Measurements from ENCODE around the gene RPS6KA5.

DNA sequence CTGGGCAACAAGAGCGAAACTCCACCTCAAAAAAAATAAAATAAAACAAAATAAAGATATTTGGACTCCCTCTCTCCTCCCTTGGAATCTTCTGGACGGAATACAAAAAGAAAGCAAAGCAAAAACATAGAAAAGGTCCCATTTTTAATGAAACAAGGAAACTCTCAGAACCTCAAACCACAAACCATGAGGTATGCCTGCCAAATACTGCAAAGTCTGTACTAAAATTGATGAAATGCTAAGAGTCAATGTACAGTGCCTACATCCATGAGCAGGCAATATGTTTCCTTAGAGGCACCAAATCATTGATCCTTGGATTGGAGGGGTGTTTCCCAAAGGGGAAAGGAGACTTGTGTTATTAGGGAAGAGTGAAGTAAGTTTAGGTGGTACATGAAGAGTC lies 8.2 kb upstream of the RPS6KA5 start:
- TF ChIP-seq, protein P1, sequence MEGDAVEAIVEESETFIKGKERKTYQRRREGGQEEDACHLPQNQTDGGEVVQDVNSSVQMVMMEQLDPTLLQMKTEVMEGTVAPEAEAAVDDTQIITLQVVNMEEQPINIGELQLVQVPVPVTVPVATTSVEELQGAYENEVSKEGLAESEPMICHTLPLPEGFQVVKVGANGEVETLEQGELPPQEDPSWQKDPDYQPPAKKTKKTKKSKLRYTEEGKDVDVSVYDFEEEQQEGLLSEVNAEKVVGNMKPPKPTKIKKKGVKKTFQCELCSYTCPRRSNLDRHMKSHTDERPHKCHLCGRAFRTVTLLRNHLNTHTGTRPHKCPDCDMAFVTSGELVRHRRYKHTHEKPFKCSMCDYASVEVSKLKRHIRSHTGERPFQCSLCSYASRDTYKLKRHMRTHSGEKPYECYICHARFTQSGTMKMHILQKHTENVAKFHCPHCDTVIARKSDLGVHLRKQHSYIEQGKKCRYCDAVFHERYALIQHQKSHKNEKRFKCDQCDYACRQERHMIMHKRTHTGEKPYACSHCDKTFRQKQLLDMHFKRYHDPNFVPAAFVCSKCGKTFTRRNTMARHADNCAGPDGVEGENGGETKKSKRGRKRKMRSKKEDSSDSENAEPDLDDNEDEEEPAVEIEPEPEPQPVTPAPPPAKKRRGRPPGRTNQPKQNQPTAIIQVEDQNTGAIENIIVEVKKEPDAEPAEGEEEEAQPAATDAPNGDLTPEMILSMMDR (IDR thresholded peaks at IDR 0.05), result no peak
- no peak for TF ChIP-seq POLR2A (IDR thresholded peaks at IDR 0.05; ENCODE audit: low read length)
- TF ChIP-seq, protein P2, sequence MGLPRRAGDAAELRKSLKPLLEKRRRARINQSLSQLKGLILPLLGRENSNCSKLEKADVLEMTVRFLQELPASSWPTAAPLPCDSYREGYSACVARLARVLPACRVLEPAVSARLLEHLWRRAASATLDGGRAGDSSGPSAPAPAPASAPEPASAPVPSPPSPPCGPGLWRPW (IDR thresholded peaks at IDR 0.05), result no peak
- no peak for TF ChIP-seq ESRRA (IDR thresholded peaks at IDR 0.05; ENCODE audit: borderline replicate concordance, low read length)
- TF ChIP-seq, protein P3, sequence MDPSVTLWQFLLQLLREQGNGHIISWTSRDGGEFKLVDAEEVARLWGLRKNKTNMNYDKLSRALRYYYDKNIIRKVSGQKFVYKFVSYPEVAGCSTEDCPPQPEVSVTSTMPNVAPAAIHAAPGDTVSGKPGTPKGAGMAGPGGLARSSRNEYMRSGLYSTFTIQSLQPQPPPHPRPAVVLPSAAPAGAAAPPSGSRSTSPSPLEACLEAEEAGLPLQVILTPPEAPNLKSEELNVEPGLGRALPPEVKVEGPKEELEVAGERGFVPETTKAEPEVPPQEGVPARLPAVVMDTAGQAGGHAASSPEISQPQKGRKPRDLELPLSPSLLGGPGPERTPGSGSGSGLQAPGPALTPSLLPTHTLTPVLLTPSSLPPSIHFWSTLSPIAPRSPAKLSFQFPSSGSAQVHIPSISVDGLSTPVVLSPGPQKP (IDR thresholded peaks at IDR 0.05; ENCODE audit: low read depth, low read length), result no peak
- TF ChIP-seq, protein P4, sequence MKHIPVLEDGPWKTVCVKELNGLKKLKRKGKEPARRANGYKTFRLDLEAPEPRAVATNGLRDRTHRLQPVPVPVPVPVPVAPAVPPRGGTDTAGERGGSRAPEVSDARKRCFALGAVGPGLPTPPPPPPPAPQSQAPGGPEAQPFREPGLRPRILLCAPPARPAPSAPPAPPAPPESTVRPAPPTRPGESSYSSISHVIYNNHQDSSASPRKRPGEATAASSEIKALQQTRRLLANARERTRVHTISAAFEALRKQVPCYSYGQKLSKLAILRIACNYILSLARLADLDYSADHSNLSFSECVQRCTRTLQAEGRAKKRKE (CRISPR knock-in tag; IDR thresholded peaks at IDR 0.05; ENCODE audit: low read depth), result no peak
